GM18502 (cell line): ENCODE measurements around the gene OR1M1.

Experiments used
- ATAC-seq: cut with Tn5 transposase; IDR thresholded peaks from one replicate; pipeline ENCODE4 v1.9.1; 2021; ENCODE audit warnings: mild to moderate bottlenecking; ENCODE audit not compliant: unreplicated experiment, poor library complexity

The OR1M1 gene

GRCh38 chr19:9073806-9074205 is 13.1 kb upstream of the OR1M1 start:
- ATAC-seq: no peak

GRCh38 chr19:9075064-9075949 is 11.6 kb upstream of the OR1M1 start:
- no peak for ATAC-seq

- no peak for ATAC-seq
These were observed 10.0 kb upstream of the OR1M1 start for GRCh38 chr19:9076901-9077300.

GRCh38 chr19:9078651-9079050 is 8.2 kb upstream of the OR1M1 start:
- no peak for ATAC-seq

- ATAC-seq: no peak
These were observed 20.5 kb downstream of the OR1M1 start, which contains the start of gene OR7G2 for GRCh38 chr19:9107375-9107774. Gene OR7G2 (minus strand): TSS chr19:9107475. CDS start chr19:9103243, 4,232 bp downstream.

- no peak for ATAC-seq
These were observed 23.1 kb downstream of the OR1M1 start for GRCh38 chr19:9109959-9110358.

- no peak for ATAC-seq
These were observed 28.5 kb downstream of the OR1M1 start, which contains the start of gene OR7G1 for GRCh38 chr19:9115307-9115813. Gene OR7G1 (minus strand): TSS chr19:9115763. CDS start chr19:9115763, 0 bp downstream.

- no peak for ATAC-seq
These were observed 29.7 kb downstream of the OR1M1 start for GRCh38 chr19:9116547-9116946.

- no peak for ATAC-seq
These were observed 40.1 kb downstream of the OR1M1 start, which contains the start of gene OR7G3 for GRCh38 chr19:9126900-9127405. Gene OR7G3 (minus strand): TSS chr19:9126950. CDS start chr19:9126950, 0 bp downstream.

- no peak for ATAC-seq
These were observed 41.3 kb downstream of the OR1M1 start for GRCh38 chr19:9128171-9128570.

- ATAC-seq: no peak
These were observed 44.1 kb downstream of the OR1M1 start for GRCh38 chr19:9130965-9131364.

- no peak for ATAC-seq
These were observed 45.6 kb downstream of the OR1M1 start for GRCh38 chr19:9132422-9132821.

GRCh38 chr19:9139609-9140158 is 52.8 kb downstream of the OR1M1 start:
- ATAC-seq: peak; percentile 22

GRCh38 chr19:9140159-9140874 is 53.5 kb downstream of the OR1M1 start, which contains the start of gene ZNF317:
Gene ZNF317 (plus strand): TSS chr19:9140397. CDS start chr19:9156017, 15,620 bp downstream.
- peak; percentile 94 for ATAC-seq

GRCh38 chr19:9144920-9145319 is 58.1 kb downstream of the OR1M1 start:
- ATAC-seq: no peak
